Prostate gland (tissue), 2 donors: ENCODE measurements around the gene SLC14A1. TPM values are rescaled to one million over a fixed set of nuclear protein-coding genes. Genes with fewer than 3 reads are reported as not detected.
A peak's percentile ranks its signal among the peaks of the same experiment; 100 is the strongest.

Experiments used
- DNase-seq: peaks from one replicate; pipeline ENCODE4 v3.0.0-alpha.2; 2019; ENCODE audit warnings: low spot score
- H3K27ac ChIP-seq, 2 donors: fragments of 200-600 bp; sonication (generic); 2 replicates each; pipeline ENCODE4 v1.5.1; 2017 to 2019
- H3K27me3 ChIP-seq: fragments of 200-600 bp; sonication (generic); replicated peaks from 2 replicates; pipeline ENCODE4 v1.5.1; 2019; ENCODE audit not compliant: insufficient read depth
- H3K36me3 ChIP-seq, 2 donors: fragments of 200-600 bp; sonication (generic); 1 replicate in 1 of 2; 2 replicates in 1 of 2; pipeline versions ENCODE4 v1.5.1 to v1.8.1; 2017 to 2019
- H3K4me1 ChIP-seq: fragments of 200-600 bp; sonication (generic); replicated peaks from 2 replicates; pipeline ENCODE4 v1.5.1; 2019
- H3K4me3 ChIP-seq, 2 donors: fragments of 200-600 bp; sonication (generic); 2 replicates each; pipeline ENCODE4 v1.5.1; 2017 to 2019
- H3K9me3 ChIP-seq: fragments of 200-600 bp; sonication (generic); 2 replicates; pipeline ENCODE4 v1.5.1; 2017
- CTCF ChIP-seq, 4 experiments: fragments of 200-600 bp in 2 of 4; fragments of 450-650 bp in 2 of 4; sonication (generic) in 2 of 4; IDR thresholded peaks; 1 replicate in 3 of 4; 2 replicates in 1 of 4; pipeline ENCODE4 v1.5.1; 2016 to 2019; ENCODE audit warnings: antibody characterized with exemption in 4 of 4, mild to moderate bottlenecking in 2 of 4, moderate library complexity in 2 of 4
- POLR2A ChIP-seq: fragments of 450-650 bp; IDR thresholded peaks from one replicate; pipeline ENCODE4 v1.6.1; 2016; ENCODE audit warnings: antibody characterized with exemption, mild to moderate bottlenecking
- POLR2AphosphoS5 ChIP-seq: sonication (generic); formaldehyde crosslinking; IDR thresholded peaks from one replicate; pipeline ENCODE4 v1.6.1; 2017; ENCODE audit warnings: antibody characterized with exemption
- WGBS: methylation state at CpG from one replicate; pipeline ENCODE4 v1.1.5; 2018; 5-methylcytosine and 5-hydroxymethylcytosine counted together
- intact Hi-C: fragments of 100-400 bp; cut with DNase I; formaldehyde crosslinking; loops from one replicate; pipeline ENCODE4 v1.14.2; 2022
- total RNA-seq, 2 donors: library from RNA; depleted of rRNA; stranded (reverse); fragments of >200 nt; gene quantifications; one replicate each; pipeline ENCODE4 v1.1.0, GENCODE V29; 2016

SLC14A1 gene
- total RNA-seq, 2 donors from 2014 or later: 31.8 to 139 TPM

GRCh38 chr18:45680066-45680690, 43.8 kb upstream of the SLC14A1 start:
- H3K4me1 ChIP-seq: no peaks in the 10 kb centered on the region
- WGBS: 55% methylated on average over 6 of the region's 6 CpGs
- no peaks in the 10 kb centered on the region for H3K36me3 ChIP-seq
- DNase-seq: no peak
- no peak overlapping the region for H3K27ac ChIP-seq
- H3K27me3 ChIP-seq: no peaks in the 10 kb centered on the region
- H3K4me3 ChIP-seq: no peak overlapping the region
- TF ChIP-seq POLR2AphosphoS5: peak; percentile 25
- TF ChIP-seq POLR2A: no peak
- no peaks in the 10 kb centered on the region for H3K9me3 ChIP-seq
- intact Hi-C loops: loop anchor here (10.0 kb wide), 1 partner anchor 395 kb away; the partner anchor contains the start of gene PSTPIP2

- H3K4me1 ChIP-seq: no peaks in the 10 kb centered on the region
- H3K27ac ChIP-seq: no peak overlapping the region
- no peaks in the 10 kb centered on the region for H3K36me3 ChIP-seq
- TF ChIP-seq POLR2AphosphoS5 (no peak), CTCF (IDR thresholded peaks at IDR 0.05) (no peak)
- DNase-seq: no peak
- 83% methylated on average over 8 of the region's 8 CpGs for WGBS
- no peaks in the 10 kb centered on the region for H3K27me3 ChIP-seq
- intact Hi-C loops: loop anchor here (10.0 kb wide), 1 partner anchor 393 kb away; the partner anchor contains the start of gene PSTPIP2
- no peaks in the 10 kb centered on the region for H3K9me3 ChIP-seq
- H3K4me3 ChIP-seq: no peak overlapping the region
Measured at GRCh38 chr18:45682181-45682580, 41.8 kb upstream of the SLC14A1 start.

- intact Hi-C loops: loop anchor here (10.0 kb wide), 1 partner anchor 390 kb away; the partner anchor contains the start of gene PSTPIP2
- no peak overlapping the region for H3K4me3 ChIP-seq
- H3K27ac ChIP-seq: no peak overlapping the region
- H3K9me3 ChIP-seq: no peaks in the 10 kb centered on the region
- no peaks in the 10 kb centered on the region for H3K4me1 ChIP-seq
- TF ChIP-seq POLR2AphosphoS5: no peak
- TF ChIP-seq CTCF (IDR thresholded peaks at IDR 0.05): no peak
- TF ChIP-seq POLR2A: no peak
- no peaks in the 10 kb centered on the region for H3K36me3 ChIP-seq
- no peak for DNase-seq
- WGBS: 83% methylated on average over 5 of the region's 5 CpGs
- H3K27me3 ChIP-seq: no peaks in the 10 kb centered on the region
Measured at GRCh38 chr18:45684341-45685115, 39.5 kb upstream of the SLC14A1 start.

GRCh38 chr18:45686891-45687611, 36.9 kb upstream of the SLC14A1 start:
- no peaks in the 10 kb centered on the region for H3K4me1 ChIP-seq
- no peak for TF ChIP-seq CTCF (IDR thresholded peaks at IDR 0.05)
- no peak for TF ChIP-seq POLR2A
- TF ChIP-seq POLR2AphosphoS5: no peak
- 77% methylated on average over 7 of the region's 7 CpGs for WGBS
- H3K27ac ChIP-seq: no peak overlapping the region
- DNase-seq: no peak
- H3K9me3 ChIP-seq: no peaks in the 10 kb centered on the region
- no peaks in the 10 kb centered on the region for H3K36me3 ChIP-seq
- H3K27me3 ChIP-seq: no peaks in the 10 kb centered on the region
- intact Hi-C loops: loop anchor here (10.0 kb wide), 1 partner anchor 388 kb away; the partner anchor contains the start of gene PSTPIP2
- H3K4me3 ChIP-seq: no peak overlapping the region

- Histone ChIP-seq H3K27ac (no peak overlapping the region), H3K4me3 (no peak overlapping the region), H3K4me1 (no peaks in the 10 kb centered on the region), H3K36me3 (no peaks in the 10 kb centered on the region), H3K9me3 (no peaks in the 10 kb centered on the region), H3K27me3 (no peaks in the 10 kb centered on the region)
- DNase-seq: no peak
- TF ChIP-seq CTCF (IDR thresholded peaks at IDR 0.05) (no peak), POLR2A (no peak), POLR2AphosphoS5 (no peak)
- intact Hi-C loops: loop anchor here (10.0 kb wide), 1 partner anchor 387 kb away; the partner anchor contains the start of gene PSTPIP2
- 61% methylated on average over 6 of the region's 6 CpGs for WGBS
Measured at GRCh38 chr18:45687621-45688020, 36.4 kb upstream of the SLC14A1 start.
